GM12891 (cell line): ENCODE results near the gene SPINK13.
"Not testable (repeated sequence)": the region's sequence is repeated elsewhere in the genome, so short reads cannot be mapped to it uniquely, and the experiment has no call there.

Experiments used
- PAX5 ChIP-seq: IDR thresholded peaks from 2 replicates; pipeline ENCODE4 v1.6.1; 2011; ENCODE audit warnings: low read length, moderate library complexity, mild to moderate bottlenecking; ENCODE audit not compliant: insufficient read depth, severe bottlenecking
- POLR2A ChIP-seq: IDR thresholded peaks from 2 replicates; pipeline ENCODE4 v1.6.1; 2011; ENCODE audit warnings: low read depth, low read length, control low read depth
- POLR2AphosphoS5 ChIP-seq: IDR thresholded peaks from 2 replicates; pipeline ENCODE4 v1.6.1; 2011; ENCODE audit warnings: low read depth, low read length, control low read depth
- SPI1 ChIP-seq: IDR thresholded peaks from 2 replicates; pipeline ENCODE4 v1.6.1; 2011; ENCODE audit warnings: low read depth, low read length, control low read depth
- TAF1 ChIP-seq: IDR thresholded peaks from 2 replicates; pipeline ENCODE4 v1.6.1; 2011; ENCODE audit warnings: low read depth, low read length, control low read depth

DNA sequence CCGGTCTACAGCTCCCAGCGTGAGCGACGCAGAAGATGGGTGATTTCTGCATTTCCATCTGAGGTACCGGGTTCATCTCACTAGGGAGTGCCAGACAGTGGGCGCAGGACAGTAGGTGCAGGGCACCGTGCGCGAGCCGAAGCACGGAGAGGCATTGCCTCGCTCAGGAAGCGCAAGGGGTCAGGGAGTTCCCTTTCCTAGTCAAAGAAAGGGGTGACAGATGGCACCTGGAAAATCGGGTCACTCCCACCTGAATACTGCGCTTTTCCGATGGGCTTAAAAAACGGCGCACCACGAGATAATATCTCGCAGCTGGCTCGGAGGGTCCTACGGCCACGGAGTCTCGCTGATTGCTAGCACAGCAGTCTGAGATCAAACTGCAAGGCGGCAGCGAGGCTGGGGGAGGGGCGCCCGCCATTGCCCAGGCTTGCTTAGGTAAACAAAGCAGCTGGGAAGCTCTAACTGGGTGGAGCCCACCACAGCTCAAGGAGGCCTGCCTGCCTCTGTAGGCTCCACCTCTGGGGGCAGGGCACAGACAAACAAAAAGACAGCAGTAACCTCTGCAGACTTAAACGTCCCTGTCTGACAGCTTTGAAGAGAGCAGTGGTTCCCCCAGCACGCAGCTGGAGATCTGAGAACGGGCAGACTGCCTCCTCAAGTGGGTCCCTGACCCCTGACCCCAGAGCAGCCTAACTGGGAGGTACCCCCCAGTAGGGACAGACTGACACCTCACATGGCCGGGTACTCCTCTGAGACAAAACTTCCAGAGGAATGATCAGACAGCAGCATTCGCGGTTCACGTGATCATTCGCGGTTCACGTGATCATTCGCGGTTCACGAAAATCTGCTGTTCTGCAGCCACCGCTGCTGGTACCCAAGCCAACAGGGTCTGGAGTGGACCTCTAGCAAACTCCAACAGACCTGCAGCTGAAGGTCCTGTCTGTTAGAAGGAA lies 51.7 kb downstream of the SPINK13 start:
- not testable (repeated sequence) for TF ChIP-seq POLR2AphosphoS5, POLR2A, PAX5, TAF1, SPI1
